ENCODE measurements around the gene ZFYVE26.

DNA sequence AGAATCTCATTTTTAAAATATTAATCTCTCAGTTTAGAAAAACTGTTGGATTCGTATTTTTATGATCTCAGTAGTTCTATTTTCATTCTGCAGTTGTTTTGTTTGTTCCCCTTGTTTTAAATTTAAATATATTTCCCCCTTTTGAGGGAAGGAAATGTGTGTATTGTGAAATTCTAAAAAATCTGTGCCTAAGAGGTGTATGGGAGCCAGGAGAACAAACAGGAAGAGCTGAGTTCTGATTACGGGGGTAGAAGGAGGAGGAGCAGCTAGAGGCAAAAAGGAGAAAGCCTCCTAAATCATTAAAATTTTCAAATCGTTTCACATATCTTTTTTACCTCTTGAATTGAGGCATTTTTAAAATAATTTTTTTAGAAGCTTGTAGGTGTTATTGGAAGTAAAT, 112.4 kb downstream of the ZFYVE26 start:
- TF ChIP-seq CTCF (IDR thresholded peaks at IDR 0.05), result no peak
- TF ChIP-seq POLR2A (IDR thresholded peaks at IDR 0.05; ENCODE audit: low read length), result no peak
- no peak for TF ChIP-seq HDAC2 (IDR thresholded peaks at IDR 0.05)
- TF ChIP-seq HEYL (CRISPR knock-in tag; IDR thresholded peaks at IDR 0.05), result no peak
- TF ChIP-seq HOXB5 (CRISPR knock-in tag; IDR thresholded peaks at IDR 0.05), result no peak
- no peak for TF ChIP-seq BHLHE40 (IDR thresholded peaks at IDR 0.05; ENCODE audit: low read depth, low read length)
- TF ChIP-seq JUN (IDR thresholded peaks at IDR 0.05), result no peak
- no peak for TF ChIP-seq EP300 (IDR thresholded peaks at IDR 0.05)

All from A549 (cell line).